Transverse colon (tissue), 4 donors: ENCODE data around the gene NDUFB7.
"Not testable (repeated sequence)": the region's sequence is repeated elsewhere in the genome, so short reads cannot be mapped to it uniquely, and the experiment has no call there.

Source experiments
- CTCF ChIP-seq, 5 experiments: fragments of 200-600 bp in 3 of 5; fragments of 450-650 bp in 2 of 5; sonication (generic) in 3 of 5; IDR thresholded peaks; 1 replicate in 2 of 5; 2 replicates in 3 of 5; pipeline ENCODE4 v1.5.1; 2016 to 2017; ENCODE audit warnings: antibody characterized with exemption in 5 of 5, inconsistent platforms in 3 of 5, mild to moderate bottlenecking in 2 of 5, moderate library complexity in 1 of 5
- EP300 ChIP-seq: sonication (generic); formaldehyde crosslinking; IDR thresholded peaks from one replicate; pipeline ENCODE4 v1.6.1; 2017; ENCODE audit warnings: antibody characterized with exemption, low read depth
- POLR2A ChIP-seq: fragments of 450-650 bp; IDR thresholded peaks from one replicate; pipeline ENCODE4 v1.6.1; 2016; ENCODE audit warnings: antibody characterized with exemption, mild to moderate bottlenecking, moderate library complexity
- POLR2AphosphoS5 ChIP-seq, 3 donors: sonication (generic); formaldehyde crosslinking; IDR thresholded peaks; one replicate each; pipeline ENCODE4 v1.6.1; 2016; ENCODE audit warnings: antibody characterized with exemption in 3 of 3

- TF ChIP-seq CTCF (IDR thresholded peaks at IDR 0.05); POLR2AphosphoS5 (IDR thresholded peaks at IDR 0.05); POLR2A; EP300: not testable (repeated sequence)
Measured at GRCh38 chr19:14541979-14542378, 29.9 kb downstream of the NDUFB7 start.
